Psoas muscle (tissue), 8 donors: Measurements from ENCODE around the gene NSUN4. TPM values are rescaled to one million over a fixed set of nuclear protein-coding genes. Genes with fewer than 3 reads are reported as not detected.

ENCODE experiments used
- ATAC-seq, 4 donors: fragments of 200-7000 bp; cut with Tn5 transposase; one replicate each; pipeline ENCODE4 v1.9.1; 2020; ENCODE audit warnings: moderate library complexity in 3 of 4, mild to moderate bottlenecking in 2 of 4
- DNase-seq, 2 donors: peaks; one replicate each; pipeline ENCODE4 v3.0.0-alpha.2; 2020
- H3K27ac ChIP-seq: fragments of 200-600 bp; one replicate; pipeline ENCODE4 v1.8.0; 2022
- H3K27me3 ChIP-seq, 3 donors: fragments of 200-600 bp in 1 of 3; one replicate each; pipeline versions ENCODE4 v1.6.1 to v1.8.0; 2013 to 2022; ENCODE audit warnings: low read length in 2 of 3, mild to moderate bottlenecking in 2 of 3, moderate library complexity in 1 of 3; ENCODE audit not compliant: insufficient read depth in 3 of 3
- H3K36me3 ChIP-seq, 2 donors: fragments of 200-600 bp in 1 of 2; one replicate each; pipeline versions ENCODE4 v1.6.1 to v1.8.0; 2013 to 2022; ENCODE audit warnings: low read depth in 1 of 2, mild to moderate bottlenecking in 1 of 2, moderate library complexity in 1 of 2; ENCODE audit not compliant: insufficient read depth in 1 of 2
- H3K4me1 ChIP-seq: fragments of 200-600 bp; one replicate; pipeline ENCODE4 v1.8.0; 2022
- H3K4me3 ChIP-seq: fragments of 200-600 bp; one replicate; pipeline ENCODE4 v1.8.0; 2022; ENCODE audit warnings: mild to moderate bottlenecking
- H3K9me3 ChIP-seq: fragments of 200-600 bp; one replicate; pipeline ENCODE4 v1.8.0; 2022
- CTCF ChIP-seq: fragments of 200-600 bp; IDR thresholded peaks from one replicate; pipeline ENCODE4 v1.8.0; 2022; ENCODE audit warnings: antibody characterized with exemption
- WGBS, 3 donors: extraction: QIAGEN DNeasy Blood & Tissue Kit; methylation state at CpG; one replicate each; pipeline versions ENCODE4 v1.1.6 to v1.1.7; 2013; 5-methylcytosine and 5-hydroxymethylcytosine counted together
- intact Hi-C, 2 donors: fragments of 100-400 bp; cut with DNase I; formaldehyde crosslinking; loops; one replicate each; pipeline versions ENCODE4 v1.11.0 to v1.14.2; 2022
- polyA plus RNA-seq, 3 donors: library from polyadenylated mRNA; stranded (reverse); fragments of 200-250 nt; gene quantifications; one replicate each; pipeline ENCODE4 v1.2.3, GENCODE V29; 2013
- total RNA-seq, 4 donors: library from RNA; stranded (reverse); fragmentation: NEBNext Ultra II Directional in 2 of 4; extraction: Animal tissue kit (Norgen Biotek cat#: 25700) in 2 of 4; gene quantifications; one replicate each; pipeline versions ENCODE4 v1.2.1 to v1.2.4, GENCODE V29; 2021 to 2023
- donor health status: healthy with polysubstance abuse.
- donor health status: DM: no; HTN: no; CAD: no; lungs with moderate emphysema.
- donor health status: Bipolar disorder and iron deficiency.
- donor health status: healthy.
- donor health status: DM: yes; HTN: yes; CAD: no.
- donor health status: DM: no; HTN: no; CAD: no.
- donor health status: DM: no; HTN: no; CAD: no.
- donor health status: DM: yes; HTN: yes; CAD: no.

Gene NSUN4
- total and polyA plus RNA-seq, 7 donors, result 9.4 to 25.3 (median 16.3) TPM

DNA sequence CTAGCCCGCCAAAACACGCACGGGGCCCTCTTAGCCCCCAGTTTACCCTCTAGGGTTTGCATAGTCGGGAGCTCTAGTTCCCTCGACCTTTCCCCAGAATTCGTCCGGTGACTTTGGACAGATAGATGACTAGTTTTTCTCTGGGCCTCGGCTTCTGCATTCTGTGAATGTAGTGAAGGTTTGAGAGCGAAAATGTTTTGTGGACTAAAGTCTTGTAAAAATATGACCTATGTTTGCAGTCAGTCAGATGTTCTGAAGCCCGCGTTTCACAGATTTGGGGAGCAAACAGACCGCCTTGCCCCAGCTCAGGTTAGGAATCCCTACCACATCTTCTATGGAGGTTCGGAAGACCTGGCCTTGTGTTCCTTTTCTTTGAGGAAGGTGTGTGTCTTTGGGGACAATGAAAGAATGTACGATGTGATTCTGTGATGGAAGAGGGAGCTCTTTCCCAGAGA is 36.7 kb upstream of the NSUN4 start:
- WGBS, 3 donors, result 0 to 1% (median 0%) methylated on average over 14 of the region's 14 CpGs
- no peaks in the 10 kb centered on the region for H3K9me3 ChIP-seq
- intact Hi-C loops, result loop anchor here (1.0 to 2.0 kb wide), 3 partner anchors 17 to 45 kb away; partner anchors contain the start of gene NSUN4 (in 1 of the 2)
- H3K4me1 ChIP-seq, result peaks cover 61% of the 10 kb centered on the region
- no peak for ATAC-seq
- H3K4me3 ChIP-seq, result peak overlapping the region; percentile 100
- DNase-seq, result no peak
- no peak for TF ChIP-seq CTCF
- H3K27ac ChIP-seq, result peak overlapping the region; percentile 98
- H3K27me3 ChIP-seq, result no peaks in the 10 kb centered on the region
- peaks cover 7 to 16% of the 10 kb centered on the region in 2 donors for H3K36me3 ChIP-seq

- Histone ChIP-seq H3K36me3 (peaks cover 10 to 38% of the 10 kb centered on the region in 2 donors), H3K9me3 (no peaks in the 10 kb centered on the region), H3K27ac (no peak overlapping the region), H3K4me3 (peak overlapping the region; percentile 27), H3K27me3 (no peaks in the 10 kb centered on the region), H3K4me1 (peaks cover 38% of the 10 kb centered on the region)
- DNase-seq, result no peak
- intact Hi-C loops, result no loop called here
- no peak for ATAC-seq
- no peak for TF ChIP-seq CTCF
- 91 to 92% (median 92%) methylated on average over 8 of the region's 8 CpGs for WGBS, 3 donors
Observed at GRCh38 chr1:46306159-46306530, 34.5 kb upstream of the NSUN4 start.

DNA sequence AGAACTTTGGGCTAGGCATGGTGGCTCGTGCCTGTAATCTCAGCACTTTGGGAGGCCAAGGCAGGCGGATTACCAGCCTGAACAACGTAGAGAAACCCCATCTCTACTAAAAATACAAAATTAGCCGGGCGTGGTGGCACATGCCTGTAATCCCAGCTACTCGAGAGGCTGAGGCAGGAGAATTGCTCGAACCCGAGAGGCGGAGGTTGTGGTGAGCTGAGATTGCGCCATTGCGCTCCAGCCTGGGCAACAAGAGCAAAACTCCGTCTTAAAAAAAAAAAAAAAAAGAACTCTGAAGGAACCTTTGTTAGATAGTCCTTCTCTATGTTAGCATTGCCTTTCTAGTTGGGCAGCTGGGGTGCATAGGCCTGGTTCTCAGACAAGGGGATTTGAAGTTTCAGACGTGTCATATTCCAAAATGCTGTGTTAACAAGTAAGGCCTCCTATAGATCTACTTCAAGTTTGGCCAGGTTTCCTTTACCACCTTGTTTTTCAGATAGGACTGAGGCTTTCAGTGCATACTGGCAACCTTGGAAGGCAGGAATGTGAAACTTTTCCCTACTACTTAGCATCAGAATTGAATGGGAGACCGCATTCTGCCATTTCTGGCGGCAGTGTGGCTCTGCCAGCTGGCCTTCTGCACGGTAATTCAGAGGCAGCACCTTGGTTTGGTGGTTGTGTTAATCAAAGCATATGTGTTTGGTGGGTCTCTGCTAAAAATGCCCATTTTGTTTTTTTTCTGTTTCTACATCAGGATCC is 31.0 kb upstream of the NSUN4 start:
- intact Hi-C loops, result no loop called here
- WGBS, 3 donors, result 85 to 89% (median 86%) methylated on average over 16 of the region's 16 CpGs
- ATAC-seq (no peak), DNase-seq (no peak)
- Histone ChIP-seq H3K9me3 (no peaks in the 10 kb centered on the region), H3K4me1 (peaks cover 33% of the 10 kb centered on the region), H3K27me3 (no peaks in the 10 kb centered on the region), H3K27ac (no peak overlapping the region), H3K36me3 (peaks cover 16 to 72% of the 10 kb centered on the region in 2 donors), H3K4me3 (no peak overlapping the region)
- TF ChIP-seq CTCF, result no peak

DNA sequence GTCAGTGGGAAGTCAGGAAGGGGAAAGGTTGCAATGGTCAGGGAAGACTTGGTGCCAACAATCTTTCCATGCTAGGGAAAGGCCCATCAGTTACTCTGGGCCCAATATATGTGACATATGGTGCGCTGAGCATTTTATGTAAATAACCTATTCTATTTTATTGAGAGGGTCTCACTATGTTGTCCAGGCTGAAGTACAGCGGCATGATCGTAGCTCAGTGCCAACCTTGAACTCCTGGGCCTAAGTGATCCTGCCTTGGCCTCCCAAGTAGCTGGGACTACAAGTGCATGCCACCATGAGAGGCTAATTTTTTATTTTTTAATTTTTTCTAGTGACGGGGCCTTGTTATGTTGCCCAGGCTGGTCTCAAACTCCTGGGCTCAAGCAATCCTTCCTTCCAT is 30.3 kb upstream of the NSUN4 start:
- no peaks in the 10 kb centered on the region for H3K27me3 ChIP-seq
- ATAC-seq, result no peak
- no peak overlapping the region for H3K27ac ChIP-seq
- intact Hi-C loops, result no loop called here
- H3K4me3 ChIP-seq, result no peak overlapping the region
- H3K36me3 ChIP-seq, result peaks cover 16 to 80% of the 10 kb centered on the region in 2 donors
- WGBS, 3 donors, result 96 to 99% (median 99%) methylated on average over 4 of the region's 4 CpGs
- DNase-seq, result no peak
- TF ChIP-seq CTCF, result no peak
- H3K4me1 ChIP-seq, result peaks cover 26% of the 10 kb centered on the region
- no peaks in the 10 kb centered on the region for H3K9me3 ChIP-seq
